IPS DF 6.9 (cell line): ENCODE measurements around the gene CHCHD6.

Experiments
- DNase-seq: peaks from one replicate; pipeline ENCODE4 v3.0.0-alpha.2; 2013; ENCODE audit warnings: low read depth, low spot score
- H3K27ac ChIP-seq: one replicate; pipeline ENCODE4 v1.5.1; 2013; ENCODE audit warnings: low read length, control low read depth
- H3K27me3 ChIP-seq: 2 replicates; pipeline ENCODE4 v1.6.1; 2013; ENCODE audit warnings: mild to moderate bottlenecking, low read length; ENCODE audit not compliant: control insufficient read depth, insufficient read depth
- H3K36me3 ChIP-seq: 2 replicates; pipeline ENCODE4 v1.6.1; 2013; ENCODE audit warnings: low read length; ENCODE audit not compliant: control insufficient read depth, insufficient read depth
- H3K4me1 ChIP-seq: 2 replicates; pipeline ENCODE4 v1.6.1; 2013; ENCODE audit warnings: low read length; ENCODE audit not compliant: control insufficient read depth, insufficient read depth
- H3K4me3 ChIP-seq: 2 replicates; pipeline ENCODE4 v1.5.1; 2013; ENCODE audit warnings: mild to moderate bottlenecking, low read length
- H3K9me3 ChIP-seq: 2 replicates; pipeline ENCODE4 v1.6.1; 2013; ENCODE audit warnings: low read length, inconsistent platforms; ENCODE audit not compliant: control insufficient read depth, insufficient read depth
- WGBS: extraction: QIAGEN DNeasy Blood & Tissue Kit; methylation state at CpG from one replicate; pipeline ENCODE4 v1.1.7; 2013; ENCODE audit warnings: mixed read lengths, missing lambda C conversion rate; ENCODE audit not compliant: insufficient read length, insufficient coverage; 5-methylcytosine and 5-hydroxymethylcytosine counted together

Gene CHCHD6

GRCh38 chr3:126910231-126910630 is 206.2 kb downstream of the CHCHD6 start:
- no CpG with 5 or more reads among the region's 3 CpGs for WGBS
- Histone ChIP-seq H3K9me3 (no peaks in the 10 kb centered on the region), H3K27ac (no peak overlapping the region), H3K4me3 (no peak overlapping the region), H3K27me3 (no peaks in the 10 kb centered on the region), H3K36me3 (no peaks in the 10 kb centered on the region; the same call in 1 of the 2 replicates), H3K4me1 (0 out of 2 replicates have a peak, but pooled peaks cover 1% of the 10 kb centered on the region)
- no peak for DNase-seq

- no CpG with 5 or more reads among the region's 15 CpGs for WGBS
- Histone ChIP-seq H3K4me1 (0 out of 2 replicates have a peak, but pooled peaks cover 1% of the 10 kb centered on the region), H3K27ac (no peak overlapping the region), H3K36me3 (no peaks in the 10 kb centered on the region; the same call in 1 of the 2 replicates), H3K4me3 (no peak overlapping the region), H3K27me3 (no peaks in the 10 kb centered on the region), H3K9me3 (no peaks in the 10 kb centered on the region)
- DNase-seq = no peak
These were observed 207.4 kb downstream of the CHCHD6 start for GRCh38 chr3:126911162-126912026.

- H3K36me3 ChIP-seq = no peaks in the 10 kb centered on the region
- no peak overlapping the region for H3K4me3 ChIP-seq
- no peaks in the 10 kb centered on the region for H3K27me3 ChIP-seq
- DNase-seq = no peak
- WGBS = no CpG with 5 or more reads among the region's 9 CpGs
- H3K27ac ChIP-seq = no peak overlapping the region
- 0 out of 2 replicates have a peak, but pooled peaks cover 1% of the 10 kb centered on the region for H3K4me1 ChIP-seq
- no peaks in the 10 kb centered on the region for H3K9me3 ChIP-seq
These were observed 208.0 kb downstream of the CHCHD6 start for GRCh38 chr3:126912027-126912422.

- no peak for DNase-seq
- WGBS = no CpG with 5 or more reads among the region's 12 CpGs
- Histone ChIP-seq H3K4me3 (no peak overlapping the region), H3K9me3 (no peaks in the 10 kb centered on the region), H3K36me3 (no peaks in the 10 kb centered on the region), H3K27ac (no peak overlapping the region), H3K27me3 (no peaks in the 10 kb centered on the region), H3K4me1 (0 out of 2 replicates have a peak, but pooled peaks cover 1% of the 10 kb centered on the region)
These were observed 208.6 kb downstream of the CHCHD6 start for GRCh38 chr3:126912491-126913195.

- Histone ChIP-seq H3K4me3 (no peak overlapping the region), H3K27ac (no peak overlapping the region), H3K9me3 (no peaks in the 10 kb centered on the region), H3K4me1 (0 out of 2 replicates have a peak, but pooled peaks cover 1% of the 10 kb centered on the region), H3K36me3 (no peaks in the 10 kb centered on the region), H3K27me3 (no peaks in the 10 kb centered on the region)
- no peak for DNase-seq
- no CpG with 5 or more reads among the region's 6 CpGs for WGBS
These were observed 209.5 kb downstream of the CHCHD6 start for GRCh38 chr3:126913524-126913923.

GRCh38 chr3:126914226-126914625 is 210.2 kb downstream of the CHCHD6 start:
- WGBS = no CpG with 5 or more reads among the region's 7 CpGs
- Histone ChIP-seq H3K27me3 (no peaks in the 10 kb centered on the region), H3K4me1 (0 out of 2 replicates have a peak, but pooled peaks cover 1% of the 10 kb centered on the region), H3K4me3 (no peak overlapping the region), H3K36me3 (no peaks in the 10 kb centered on the region), H3K27ac (no peak overlapping the region), H3K9me3 (no peaks in the 10 kb centered on the region)
- DNase-seq = no peak

- no CpG with 5 or more reads among the region's 4 CpGs for WGBS
- Histone ChIP-seq H3K36me3 (no peaks in the 10 kb centered on the region), H3K4me1 (0 out of 2 replicates have a peak, but pooled peaks cover 1% of the 10 kb centered on the region), H3K27me3 (no peaks in the 10 kb centered on the region), H3K9me3 (no peaks in the 10 kb centered on the region), H3K4me3 (no peak overlapping the region), H3K27ac (no peak overlapping the region)
- no peak for DNase-seq
These were observed 211.0 kb downstream of the CHCHD6 start for GRCh38 chr3:126915015-126915414.

- Histone ChIP-seq H3K9me3 (no peaks in the 10 kb centered on the region), H3K27me3 (no peaks in the 10 kb centered on the region), H3K4me1 (no peaks in the 10 kb centered on the region), H3K4me3 (no peak overlapping the region), H3K36me3 (no peaks in the 10 kb centered on the region), H3K27ac (no peak overlapping the region)
- no CpG with 5 or more reads among the region's 4 CpGs for WGBS
- DNase-seq = no peak
These were observed 212.5 kb downstream of the CHCHD6 start for GRCh38 chr3:126916546-126916945.

GRCh38 chr3:126917232-126917804 is 213.3 kb downstream of the CHCHD6 start:
- Histone ChIP-seq H3K27ac (no peak overlapping the region), H3K27me3 (no peaks in the 10 kb centered on the region), H3K4me3 (no peak overlapping the region), H3K36me3 (no peaks in the 10 kb centered on the region), H3K9me3 (no peaks in the 10 kb centered on the region), H3K4me1 (no peaks in the 10 kb centered on the region)
- DNase-seq = no peak
- WGBS = no CpG with 5 or more reads among the region's 6 CpGs

- no peaks in the 10 kb centered on the region for H3K27me3 ChIP-seq
- H3K4me1 ChIP-seq = no peaks in the 10 kb centered on the region
- H3K36me3 ChIP-seq = no peaks in the 10 kb centered on the region
- no peak for DNase-seq
- H3K27ac ChIP-seq = no peak overlapping the region
- H3K4me3 ChIP-seq = no peak overlapping the region
- H3K9me3 ChIP-seq = no peaks in the 10 kb centered on the region
These were observed 214.3 kb downstream of the CHCHD6 start for GRCh38 chr3:126918355-126918821.
